ENCODE measurements around the gene DAPP1. TPM values are rescaled to one million over a fixed set of nuclear protein-coding genes. Genes with fewer than 3 reads are reported as not detected.

DAPP1 gene
- polyA plus RNA-seq, 2 of the 4 experiments (the other 2 are of a cell fraction) = 0.03 TPM; not detected in 1

DNA sequence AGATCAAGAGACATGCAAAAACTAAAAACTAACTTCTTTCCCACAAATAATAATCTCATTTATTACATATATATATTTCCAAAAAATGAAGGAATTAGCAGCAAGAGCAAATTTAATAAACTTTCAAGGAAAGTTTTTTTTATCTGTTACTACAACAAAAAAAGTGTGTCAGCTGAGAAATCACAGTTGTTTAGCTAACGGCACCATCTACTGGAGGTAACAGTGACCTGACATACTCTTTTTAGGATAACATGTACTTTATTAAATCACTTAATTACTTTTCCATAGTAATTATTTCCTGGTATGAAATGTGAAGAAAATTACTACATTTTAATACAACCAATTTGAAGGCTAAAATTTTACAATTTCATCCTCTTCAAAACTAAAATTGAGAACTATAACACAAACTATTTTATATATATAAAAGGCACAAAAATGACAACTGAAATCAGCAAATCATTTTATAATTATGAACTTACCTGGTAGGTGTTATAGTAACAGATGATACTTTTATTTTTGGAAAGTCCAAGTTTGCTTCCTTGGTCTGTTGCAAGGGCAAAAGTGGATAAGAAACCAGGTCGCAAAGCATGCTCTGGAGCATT is 68.5 kb downstream of the DAPP1 start:
- POLR2A ChIA-PET = interaction anchor here (1.0 kb wide), 2 partner anchors 64 to 65 kb away, joined by 3 read pairs; partner anchors contain the start of gene H2AZ1
- H3K4me3 ChIP-seq = no peak overlapping the region
- H3K27ac ChIP-seq = no peak overlapping the region
- peak; percentile 3 to 51 for DNase-seq (ENCODE audit: low read depth in 1 of 2, low spot score in 1 of 2)
- CTCF ChIA-PET = interaction anchor here (1.0 to 1.6 kb wide), 3 partner anchors 10 to 76 kb away, joined by 3 to 4 read pairs (median 4); no protein-coding TSS in a partner anchor
- FAIRE-seq = no peak
- H3K4me2 ChIP-seq = no peak overlapping the region
- no peaks in the 10 kb centered on the region for H3K4me1 ChIP-seq
- no peak for ATAC-seq
- no peaks in the 10 kb centered on the region for H3K9me3 ChIP-seq
- 87% methylated on average over 2 of the region's 2 CpGs for WGBS (ENCODE audit: missing lambda C conversion rate)
- TF ChIP-seq, protein P1, sequence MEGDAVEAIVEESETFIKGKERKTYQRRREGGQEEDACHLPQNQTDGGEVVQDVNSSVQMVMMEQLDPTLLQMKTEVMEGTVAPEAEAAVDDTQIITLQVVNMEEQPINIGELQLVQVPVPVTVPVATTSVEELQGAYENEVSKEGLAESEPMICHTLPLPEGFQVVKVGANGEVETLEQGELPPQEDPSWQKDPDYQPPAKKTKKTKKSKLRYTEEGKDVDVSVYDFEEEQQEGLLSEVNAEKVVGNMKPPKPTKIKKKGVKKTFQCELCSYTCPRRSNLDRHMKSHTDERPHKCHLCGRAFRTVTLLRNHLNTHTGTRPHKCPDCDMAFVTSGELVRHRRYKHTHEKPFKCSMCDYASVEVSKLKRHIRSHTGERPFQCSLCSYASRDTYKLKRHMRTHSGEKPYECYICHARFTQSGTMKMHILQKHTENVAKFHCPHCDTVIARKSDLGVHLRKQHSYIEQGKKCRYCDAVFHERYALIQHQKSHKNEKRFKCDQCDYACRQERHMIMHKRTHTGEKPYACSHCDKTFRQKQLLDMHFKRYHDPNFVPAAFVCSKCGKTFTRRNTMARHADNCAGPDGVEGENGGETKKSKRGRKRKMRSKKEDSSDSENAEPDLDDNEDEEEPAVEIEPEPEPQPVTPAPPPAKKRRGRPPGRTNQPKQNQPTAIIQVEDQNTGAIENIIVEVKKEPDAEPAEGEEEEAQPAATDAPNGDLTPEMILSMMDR (IDR thresholded peaks at IDR 0.05) = peak; percentile 54
- TF ChIP-seq SMC3 (IDR thresholded peaks at IDR 0.05) (peak; percentile 42; the same call in 2 of the 3 replicates), RAD21 (conservative IDR thresholded peaks at IDR 0.05 in 1 of 2, IDR thresholded peaks at IDR 0.05 in 1 of 2) (peak; percentile 59 to 71), CBX2 (IDR thresholded peaks at IDR 0.05; ENCODE audit: borderline replicate concordance, low read depth) (no peak)

GRCh38 chr4:99885687-99886086 is 69.1 kb downstream of the DAPP1 start:
- Histone ChIP-seq H3K9me3 (no peaks in the 10 kb centered on the region), H3K4me3 (no peak overlapping the region), H3K4me2 (no peak overlapping the region), H3K27ac (no peak overlapping the region), H3K4me1 (no peaks in the 10 kb centered on the region)
- ChIA-PET CTCF (interaction anchor here (1.3 to 1.6 kb wide), 2 partner anchors 10 to 76 kb away, joined by 3 to 4 read pairs; no protein-coding TSS in a partner anchor), POLR2A (interaction anchor here (1.0 kb wide), 2 partner anchors 63 to 65 kb away, joined by 3 read pairs; partner anchors contain the start of gene H2AZ1)
- DNase-seq (ENCODE audit: low read depth in 1 of 2, low spot score in 1 of 2) = no peak
- FAIRE-seq = no peak
- ATAC-seq = no peak
- TF ChIP-seq SREBF2 (IDR thresholded peaks at IDR 0.05) (no peak), MAFK (IDR thresholded peaks at IDR 0.05; ENCODE audit: partially characterized antibody) (peak; percentile 89)

GRCh38 chr4:99886146-99886545 is 69.5 kb downstream of the DAPP1 start:
- WGBS (ENCODE audit: missing lambda C conversion rate) = 93% methylated on average over 4 of the region's 4 CpGs
- TF ChIP-seq ESRRA (IDR thresholded peaks at IDR 0.05; ENCODE audit: borderline replicate concordance, low read length) = no peak
- no peak for TF ChIP-seq TFCP2L1 (CRISPR knock-in tag; IDR thresholded peaks at IDR 0.05)
- TF ChIP-seq TP53 (CRISPR knock-in tag; IDR thresholded peaks at IDR 0.05) = no peak
- TF ChIP-seq CBX2 (IDR thresholded peaks at IDR 0.05; ENCODE audit: borderline replicate concordance, low read depth) = no peak
- TF ChIP-seq CHD4 (IDR thresholded peaks at IDR 0.05; ENCODE audit: borderline replicate concordance) = no peak
- TF ChIP-seq, protein P2, sequence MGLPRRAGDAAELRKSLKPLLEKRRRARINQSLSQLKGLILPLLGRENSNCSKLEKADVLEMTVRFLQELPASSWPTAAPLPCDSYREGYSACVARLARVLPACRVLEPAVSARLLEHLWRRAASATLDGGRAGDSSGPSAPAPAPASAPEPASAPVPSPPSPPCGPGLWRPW (IDR thresholded peaks at IDR 0.05) = no peak
- no peak for TF ChIP-seq MAZ (IDR thresholded peaks at IDR 0.05; ENCODE audit: borderline replicate concordance, low read depth, low read length)
- TF ChIP-seq CHD2 (IDR thresholded peaks at IDR 0.05; ENCODE audit: low read length, partially characterized antibody) = no peak
- no peak for TF ChIP-seq NFE2L2 (conservative IDR thresholded peaks at IDR 0.05; ENCODE audit: low read length)
- TF ChIP-seq MYC (IDR thresholded peaks at IDR 0.05; ENCODE audit: borderline replicate concordance, low read length) = no peak
- no peak for TF ChIP-seq CBX8 (IDR thresholded peaks at IDR 0.05)
- TF ChIP-seq, protein P3, sequence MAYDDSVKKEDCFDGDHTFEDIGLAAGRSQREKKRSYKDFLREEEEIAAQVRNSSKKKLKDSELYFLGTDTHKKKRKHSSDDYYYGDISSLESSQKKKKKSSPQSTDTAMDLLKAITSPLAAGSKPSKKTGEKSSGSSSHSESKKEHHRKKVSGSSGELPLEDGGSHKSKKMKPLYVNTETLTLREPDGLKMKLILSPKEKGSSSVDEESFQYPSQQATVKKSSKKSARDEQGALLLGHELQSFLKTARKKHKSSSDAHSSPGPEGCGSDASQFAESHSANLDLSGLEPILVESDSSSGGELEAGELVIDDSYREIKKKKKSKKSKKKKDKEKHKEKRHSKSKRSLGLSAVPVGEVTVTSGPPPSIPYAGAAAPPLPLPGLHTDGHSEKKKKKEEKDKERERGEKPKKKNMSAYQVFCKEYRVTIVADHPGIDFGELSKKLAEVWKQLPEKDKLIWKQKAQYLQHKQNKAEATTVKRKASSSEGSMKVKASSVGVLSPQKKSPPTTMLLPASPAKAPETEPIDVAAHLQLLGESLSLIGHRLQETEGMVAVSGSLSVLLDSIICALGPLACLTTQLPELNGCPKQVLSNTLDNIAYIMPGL (CRISPR knock-in tag; IDR thresholded peaks at IDR 0.05; ENCODE audit: borderline replicate concordance) = no peak
- TF ChIP-seq ZFP36 (IDR thresholded peaks at IDR 0.05; ENCODE audit: borderline replicate concordance, partially characterized antibody) = no peak
- Histone ChIP-seq H3K4me1 (no peaks in the 10 kb centered on the region), H3K4me2 (no peak overlapping the region), H3K4me3 (no peak overlapping the region), H3K9me3 (no peaks in the 10 kb centered on the region), H3K27ac (no peak overlapping the region)
- no peak for DNase-seq (ENCODE audit: low read depth in 1 of 2, low spot score in 1 of 2)
- POLR2A ChIA-PET = no interaction called here
- no peak for FAIRE-seq
- CTCF ChIA-PET = interaction anchor here (1.6 kb wide), 1 partner anchor 77 kb away, joined by 4 read pairs; no protein-coding TSS in a partner anchor
- ATAC-seq = no peak

Data from A549 (cell line).